ENCODE results near the gene TMEM69.

DNA sequence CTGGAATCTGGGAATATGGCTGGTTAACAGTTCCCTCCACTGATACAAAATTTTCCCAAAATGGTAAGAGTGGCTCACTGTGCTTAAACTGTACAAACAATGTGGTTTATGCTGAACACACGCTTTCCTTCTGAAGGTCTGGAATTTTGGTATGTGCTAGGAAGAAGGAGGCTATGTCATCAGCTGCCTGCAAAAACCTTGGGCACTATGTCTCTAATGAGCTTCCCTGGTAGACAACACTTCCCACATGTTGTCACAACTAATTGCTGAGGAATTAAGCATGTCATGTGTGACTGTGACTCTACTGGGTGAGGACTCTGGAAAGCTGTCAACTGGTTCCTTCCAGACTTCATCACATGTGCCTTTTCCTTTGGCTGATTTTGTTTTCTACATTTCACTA, 33.2 kb downstream of the TMEM69 start:
- TF ChIP-seq ZNF274 (IDR thresholded peaks at IDR 0.05; ENCODE audit: low read length) (no peak), ZNF274 (tag by site-specific recombination; IDR thresholded peaks at IDR 0.05; ENCODE audit: borderline replicate concordance) (no peak), TCF7L2 (IDR thresholded peaks at IDR 0.05; ENCODE audit: borderline replicate concordance, low read depth, low read length) (no peak), ZNF155 (tag by site-specific recombination; IDR thresholded peaks at IDR 0.05) (no peak), FEZF1 (tag by site-specific recombination; IDR thresholded peaks at IDR 0.05) (no peak), ZBTB7A (tag by site-specific recombination; IDR thresholded peaks at IDR 0.05; ENCODE audit: low read depth) (no peak), ZNF544 (tag by site-specific recombination; IDR thresholded peaks at IDR 0.05) (no peak), ZNF518A (tag by site-specific recombination; conservative IDR thresholded peaks at IDR 0.05; ENCODE audit: low read depth) (no peak)
- TF ChIP-seq, protein P1, sequence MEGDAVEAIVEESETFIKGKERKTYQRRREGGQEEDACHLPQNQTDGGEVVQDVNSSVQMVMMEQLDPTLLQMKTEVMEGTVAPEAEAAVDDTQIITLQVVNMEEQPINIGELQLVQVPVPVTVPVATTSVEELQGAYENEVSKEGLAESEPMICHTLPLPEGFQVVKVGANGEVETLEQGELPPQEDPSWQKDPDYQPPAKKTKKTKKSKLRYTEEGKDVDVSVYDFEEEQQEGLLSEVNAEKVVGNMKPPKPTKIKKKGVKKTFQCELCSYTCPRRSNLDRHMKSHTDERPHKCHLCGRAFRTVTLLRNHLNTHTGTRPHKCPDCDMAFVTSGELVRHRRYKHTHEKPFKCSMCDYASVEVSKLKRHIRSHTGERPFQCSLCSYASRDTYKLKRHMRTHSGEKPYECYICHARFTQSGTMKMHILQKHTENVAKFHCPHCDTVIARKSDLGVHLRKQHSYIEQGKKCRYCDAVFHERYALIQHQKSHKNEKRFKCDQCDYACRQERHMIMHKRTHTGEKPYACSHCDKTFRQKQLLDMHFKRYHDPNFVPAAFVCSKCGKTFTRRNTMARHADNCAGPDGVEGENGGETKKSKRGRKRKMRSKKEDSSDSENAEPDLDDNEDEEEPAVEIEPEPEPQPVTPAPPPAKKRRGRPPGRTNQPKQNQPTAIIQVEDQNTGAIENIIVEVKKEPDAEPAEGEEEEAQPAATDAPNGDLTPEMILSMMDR (tag by site-specific recombination; IDR thresholded peaks at IDR 0.05), result no peak
- TF ChIP-seq, protein P2, sequence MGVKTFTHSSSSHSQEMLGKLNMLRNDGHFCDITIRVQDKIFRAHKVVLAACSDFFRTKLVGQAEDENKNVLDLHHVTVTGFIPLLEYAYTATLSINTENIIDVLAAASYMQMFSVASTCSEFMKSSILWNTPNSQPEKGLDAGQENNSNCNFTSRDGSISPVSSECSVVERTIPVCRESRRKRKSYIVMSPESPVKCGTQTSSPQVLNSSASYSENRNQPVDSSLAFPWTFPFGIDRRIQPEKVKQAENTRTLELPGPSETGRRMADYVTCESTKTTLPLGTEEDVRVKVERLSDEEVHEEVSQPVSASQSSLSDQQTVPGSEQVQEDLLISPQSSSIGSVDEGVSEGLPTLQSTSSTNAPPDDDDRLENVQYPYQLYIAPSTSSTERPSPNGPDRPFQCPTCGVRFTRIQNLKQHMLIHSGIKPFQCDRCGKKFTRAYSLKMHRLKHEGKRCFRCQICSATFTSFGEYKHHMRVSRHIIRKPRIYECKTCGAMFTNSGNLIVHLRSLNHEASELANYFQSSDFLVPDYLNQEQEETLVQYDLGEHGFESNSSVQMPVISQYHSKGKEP (tag by site-specific recombination; IDR thresholded peaks at IDR 0.05), result no peak
- TF ChIP-seq, protein P3, sequence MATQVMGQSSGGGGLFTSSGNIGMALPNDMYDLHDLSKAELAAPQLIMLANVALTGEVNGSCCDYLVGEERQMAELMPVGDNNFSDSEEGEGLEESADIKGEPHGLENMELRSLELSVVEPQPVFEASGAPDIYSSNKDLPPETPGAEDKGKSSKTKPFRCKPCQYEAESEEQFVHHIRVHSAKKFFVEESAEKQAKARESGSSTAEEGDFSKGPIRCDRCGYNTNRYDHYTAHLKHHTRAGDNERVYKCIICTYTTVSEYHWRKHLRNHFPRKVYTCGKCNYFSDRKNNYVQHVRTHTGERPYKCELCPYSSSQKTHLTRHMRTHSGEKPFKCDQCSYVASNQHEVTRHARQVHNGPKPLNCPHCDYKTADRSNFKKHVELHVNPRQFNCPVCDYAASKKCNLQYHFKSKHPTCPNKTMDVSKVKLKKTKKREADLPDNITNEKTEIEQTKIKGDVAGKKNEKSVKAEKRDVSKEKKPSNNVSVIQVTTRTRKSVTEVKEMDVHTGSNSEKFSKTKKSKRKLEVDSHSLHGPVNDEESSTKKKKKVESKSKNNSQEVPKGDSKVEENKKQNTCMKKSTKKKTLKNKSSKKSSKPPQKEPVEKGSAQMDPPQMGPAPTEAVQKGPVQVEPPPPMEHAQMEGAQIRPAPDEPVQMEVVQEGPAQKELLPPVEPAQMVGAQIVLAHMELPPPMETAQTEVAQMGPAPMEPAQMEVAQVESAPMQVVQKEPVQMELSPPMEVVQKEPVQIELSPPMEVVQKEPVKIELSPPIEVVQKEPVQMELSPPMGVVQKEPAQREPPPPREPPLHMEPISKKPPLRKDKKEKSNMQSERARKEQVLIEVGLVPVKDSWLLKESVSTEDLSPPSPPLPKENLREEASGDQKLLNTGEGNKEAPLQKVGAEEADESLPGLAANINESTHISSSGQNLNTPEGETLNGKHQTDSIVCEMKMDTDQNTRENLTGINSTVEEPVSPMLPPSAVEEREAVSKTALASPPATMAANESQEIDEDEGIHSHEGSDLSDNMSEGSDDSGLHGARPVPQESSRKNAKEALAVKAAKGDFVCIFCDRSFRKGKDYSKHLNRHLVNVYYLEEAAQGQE (tag by site-specific recombination; IDR thresholded peaks at IDR 0.05), result no peak
- TF ChIP-seq, protein P4, sequence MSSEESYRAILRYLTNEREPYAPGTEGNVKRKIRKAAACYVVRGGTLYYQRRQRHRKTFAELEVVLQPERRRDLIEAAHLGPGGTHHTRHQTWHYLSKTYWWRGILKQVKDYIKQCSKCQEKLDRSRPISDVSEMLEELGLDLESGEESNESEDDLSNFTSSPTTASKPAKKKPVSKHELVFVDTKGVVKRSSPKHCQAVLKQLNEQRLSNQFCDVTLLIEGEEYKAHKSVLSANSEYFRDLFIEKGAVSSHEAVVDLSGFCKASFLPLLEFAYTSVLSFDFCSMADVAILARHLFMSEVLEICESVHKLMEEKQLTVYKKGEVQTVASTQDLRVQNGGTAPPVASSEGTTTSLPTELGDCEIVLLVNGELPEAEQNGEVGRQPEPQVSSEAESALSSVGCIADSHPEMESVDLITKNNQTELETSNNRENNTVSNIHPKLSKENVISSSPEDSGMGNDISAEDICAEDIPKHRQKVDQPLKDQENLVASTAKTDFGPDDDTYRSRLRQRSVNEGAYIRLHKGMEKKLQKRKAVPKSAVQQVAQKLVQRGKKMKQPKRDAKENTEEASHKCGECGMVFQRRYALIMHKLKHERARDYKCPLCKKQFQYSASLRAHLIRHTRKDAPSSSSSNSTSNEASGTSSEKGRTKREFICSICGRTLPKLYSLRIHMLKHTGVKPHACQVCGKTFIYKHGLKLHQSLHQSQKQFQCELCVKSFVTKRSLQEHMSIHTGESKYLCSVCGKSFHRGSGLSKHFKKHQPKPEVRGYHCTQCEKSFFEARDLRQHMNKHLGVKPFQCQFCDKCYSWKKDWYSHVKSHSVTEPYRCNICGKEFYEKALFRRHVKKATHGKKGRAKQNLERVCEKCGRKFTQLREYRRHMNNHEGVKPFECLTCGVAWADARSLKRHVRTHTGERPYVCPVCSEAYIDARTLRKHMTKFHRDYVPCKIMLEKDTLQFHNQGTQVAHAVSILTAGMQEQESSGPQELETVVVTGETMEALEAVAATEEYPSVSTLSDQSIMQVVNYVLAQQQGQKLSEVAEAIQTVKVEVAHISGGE (tag by site-specific recombination; conservative IDR thresholded peaks at IDR 0.05; ENCODE audit: low read depth), result no peak
